ENCODE data around the gene PARD3. TPM values are rescaled to one million over a fixed set of nuclear protein-coding genes. Genes with fewer than 3 reads are reported as not detected.
A peak's percentile ranks its signal among the peaks of the same experiment; 100 is the strongest.
"Not testable (repeated sequence)": the region's sequence is repeated elsewhere in the genome, so short reads cannot be mapped to it uniquely, and the experiment has no call there.

PARD3 gene
- total RNA-seq, 2 donors from 2014 or later: 32.0 to 61.9 TPM

DNA sequence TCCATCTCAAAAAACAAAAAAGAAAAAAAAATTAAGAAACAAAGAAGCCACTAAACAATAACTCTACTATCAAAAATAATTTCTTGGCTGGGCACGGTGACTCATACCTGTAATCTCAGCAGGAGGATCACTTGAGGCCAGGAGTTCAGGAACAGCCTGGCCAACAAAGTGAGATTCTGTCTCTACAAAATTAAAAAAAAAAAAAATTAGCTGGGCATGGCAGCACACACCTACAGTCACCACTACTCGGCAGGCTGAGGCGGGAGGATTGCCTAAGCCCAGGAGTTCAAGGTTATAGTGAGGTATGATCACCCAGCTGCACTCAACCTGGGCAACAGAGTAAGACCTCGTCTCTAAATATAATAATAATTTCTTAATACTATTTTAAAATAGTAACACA, 69.0 kb downstream of the PARD3 start:
- Histone ChIP-seq H3K9me3 (no peaks in the 10 kb centered on the region), H3K27me3 (replicated peaks; ENCODE audit: insufficient read depth) (no peaks in the 10 kb centered on the region), H3K4me1 (replicated peaks) (peaks cover 7% of the 10 kb centered on the region), H3K4me3 (no peak overlapping the region), H3K36me3 (no peaks in the 10 kb centered on the region), H3K27ac (no peak overlapping the region)
- 90% methylated on average over 4 of the region's 4 CpGs for WGBS
- TF ChIP-seq POLR2AphosphoS5 (IDR thresholded peaks at IDR 0.05) (no peak), POLR2A (IDR thresholded peaks at IDR 0.05) (no peak), CTCF (IDR thresholded peaks at IDR 0.05) (no peak)
- DNase-seq (ENCODE audit: low spot score): no peak
- intact Hi-C loops (cut with DNase I): loop anchor here (10.0 kb wide), 1 partner anchor 189 kb away; no protein-coding TSS in a partner anchor

GRCh38 chr10:34745244-34745643, 69.9 kb downstream of the PARD3 start:
- WGBS: 98% methylated on average over 4 of the region's 4 CpGs
- Histone ChIP-seq H3K4me1 (replicated peaks) (peaks cover 7% of the 10 kb centered on the region), H3K27ac (no peak overlapping the region), H3K36me3 (no peaks in the 10 kb centered on the region), H3K27me3 (replicated peaks; ENCODE audit: insufficient read depth) (no peaks in the 10 kb centered on the region), H3K4me3 (no peak overlapping the region), H3K9me3 (no peaks in the 10 kb centered on the region)
- intact Hi-C loops (cut with DNase I): loop anchor here (10.0 kb wide), 1 partner anchor 190 kb away; no protein-coding TSS in a partner anchor
- DNase-seq (ENCODE audit: low spot score): no peak
- TF ChIP-seq POLR2A (IDR thresholded peaks at IDR 0.05) (no peak), CTCF (IDR thresholded peaks at IDR 0.05) (no peak), POLR2AphosphoS5 (IDR thresholded peaks at IDR 0.05) (no peak)

GRCh38 chr10:34744590-34744989, 70.5 kb downstream of the PARD3 start:
- Histone ChIP-seq H3K36me3 (no peaks in the 10 kb centered on the region), H3K9me3 (no peaks in the 10 kb centered on the region), H3K4me1 (replicated peaks) (peaks cover 7% of the 10 kb centered on the region), H3K27ac (no peak overlapping the region), H3K4me3 (no peak overlapping the region), H3K27me3 (replicated peaks; ENCODE audit: insufficient read depth) (no peaks in the 10 kb centered on the region)
- no peak for DNase-seq (ENCODE audit: low spot score)
- no peak for TF ChIP-seq CTCF (IDR thresholded peaks at IDR 0.05)
- no peak for TF ChIP-seq POLR2AphosphoS5 (IDR thresholded peaks at IDR 0.05)
- no peak for TF ChIP-seq POLR2A (IDR thresholded peaks at IDR 0.05)
- intact Hi-C loops (cut with DNase I): loop anchor here (5.0 to 10.0 kb wide), 3 partner anchors 33 to 190 kb away; no protein-coding TSS in a partner anchor
- WGBS: 70% methylated on average over 3 of the region's 3 CpGs

DNA sequence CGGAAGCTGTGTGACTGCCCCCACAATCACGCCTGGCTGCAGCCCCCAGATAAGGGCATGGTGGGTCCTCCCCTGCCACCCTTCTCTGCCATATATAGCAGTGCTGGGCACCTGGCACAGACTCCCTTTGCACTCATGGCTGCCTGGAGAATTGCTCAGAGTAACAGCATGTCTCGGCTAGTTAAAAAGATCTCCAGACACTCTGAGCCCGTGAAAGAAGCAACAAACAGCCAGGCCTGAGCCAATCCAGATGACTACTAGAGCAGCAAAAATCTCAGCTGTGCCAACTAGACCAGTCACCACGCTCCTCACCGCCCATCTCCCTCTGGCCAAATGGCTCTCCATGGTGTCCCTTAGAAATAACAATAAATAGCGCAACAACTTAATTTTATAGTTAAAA, 71.3 kb downstream of the PARD3 start:
- H3K4me3 ChIP-seq: no peak overlapping the region
- H3K27me3 ChIP-seq (replicated peaks; ENCODE audit: insufficient read depth): no peaks in the 10 kb centered on the region
- peaks cover 7% of the 10 kb centered on the region for H3K4me1 ChIP-seq (replicated peaks)
- intact Hi-C loops (cut with DNase I): loop anchor here (5.0 to 10.0 kb wide), 3 partner anchors 33 to 191 kb away; no protein-coding TSS in a partner anchor
- H3K36me3 ChIP-seq: no peaks in the 10 kb centered on the region
- H3K27ac ChIP-seq: peak overlapping the region in 1 of 2 donors; percentile 35
- no peak for TF ChIP-seq POLR2A (IDR thresholded peaks at IDR 0.05)
- peak; percentile 82 for TF ChIP-seq POLR2AphosphoS5 (IDR thresholded peaks at IDR 0.05)
- TF ChIP-seq CTCF (IDR thresholded peaks at IDR 0.05): no peak
- no peaks in the 10 kb centered on the region for H3K9me3 ChIP-seq
- peak; percentile 75 for DNase-seq (ENCODE audit: low spot score)
- WGBS: 11% methylated on average over 7 of the region's 7 CpGs

DNA sequence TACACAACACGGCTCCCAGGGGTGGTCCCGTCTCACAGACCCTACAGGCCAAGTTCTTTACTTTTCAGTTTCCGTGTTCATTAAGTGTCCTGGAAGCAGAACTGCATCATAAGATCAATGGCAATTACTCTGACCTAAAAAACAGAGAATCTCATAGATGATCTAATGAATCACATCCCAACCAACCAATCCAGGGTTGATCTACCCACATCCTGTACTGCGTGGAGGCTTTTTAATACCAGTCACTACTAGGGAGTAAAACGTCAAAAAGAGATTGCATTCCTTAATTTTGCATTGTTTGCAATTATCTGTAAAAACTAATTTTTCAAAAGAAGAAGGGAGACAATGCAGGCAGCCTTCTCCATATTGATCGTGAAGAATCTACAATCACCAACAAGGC, 72.6 kb downstream of the PARD3 start:
- Histone ChIP-seq H3K27me3 (replicated peaks; ENCODE audit: insufficient read depth) (no peaks in the 10 kb centered on the region), H3K9me3 (no peaks in the 10 kb centered on the region), H3K27ac (no peak overlapping the region), H3K36me3 (no peaks in the 10 kb centered on the region), H3K4me1 (replicated peaks) (peaks cover 7% of the 10 kb centered on the region), H3K4me3 (no peak overlapping the region)
- intact Hi-C loops (cut with DNase I): loop anchor here (5.0 to 10.0 kb wide), 3 partner anchors 35 to 192 kb away; no protein-coding TSS in a partner anchor
- TF ChIP-seq POLR2AphosphoS5 (IDR thresholded peaks at IDR 0.05): no peak
- TF ChIP-seq CTCF (IDR thresholded peaks at IDR 0.05): no peak
- TF ChIP-seq POLR2A (IDR thresholded peaks at IDR 0.05): no peak
- 78% methylated on average over 6 of the region's 6 CpGs for WGBS
- no peak for DNase-seq (ENCODE audit: low spot score)

GRCh38 chr10:34741087-34741486, 74.0 kb downstream of the PARD3 start:
- H3K36me3 ChIP-seq; H3K9me3 ChIP-seq; H3K27me3 ChIP-seq (replicated peaks; ENCODE audit: insufficient read depth); DNase-seq (ENCODE audit: low spot score); H3K27ac ChIP-seq; H3K4me3 ChIP-seq; H3K4me1 ChIP-seq (replicated peaks): not testable (repeated sequence)
- 100% methylated on average over 4 of the region's 4 CpGs for WGBS
- intact Hi-C loops (cut with DNase I): loop anchor here (5.0 to 10.0 kb wide), 3 partner anchors 36 to 194 kb away; no protein-coding TSS in a partner anchor
